ENCODE data around the gene IRX3.

DNA sequence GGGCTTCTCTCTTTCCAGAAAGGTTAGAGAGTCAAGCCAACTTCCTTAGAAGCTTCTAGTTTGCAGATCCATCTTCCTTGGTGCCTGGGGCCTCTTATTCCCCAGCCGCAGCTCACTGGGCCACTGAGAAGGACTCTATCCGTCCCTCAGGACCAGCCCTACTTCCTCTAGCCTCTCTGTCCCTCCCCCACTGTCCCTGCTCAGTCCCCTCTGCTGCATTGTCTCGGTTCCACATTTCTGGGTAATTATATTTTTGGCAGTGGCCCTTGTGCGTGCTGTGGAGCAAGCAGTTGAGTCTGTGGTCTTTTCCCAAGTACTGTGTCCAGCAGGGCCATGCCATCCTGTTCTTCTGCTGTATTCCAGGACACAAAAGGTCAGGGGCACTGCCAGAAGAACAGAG is 17.8 kb downstream of the IRX3 start:
- no peak for TF ChIP-seq POLR2A (IDR thresholded peaks at IDR 0.05)
- TF ChIP-seq, protein P1, sequence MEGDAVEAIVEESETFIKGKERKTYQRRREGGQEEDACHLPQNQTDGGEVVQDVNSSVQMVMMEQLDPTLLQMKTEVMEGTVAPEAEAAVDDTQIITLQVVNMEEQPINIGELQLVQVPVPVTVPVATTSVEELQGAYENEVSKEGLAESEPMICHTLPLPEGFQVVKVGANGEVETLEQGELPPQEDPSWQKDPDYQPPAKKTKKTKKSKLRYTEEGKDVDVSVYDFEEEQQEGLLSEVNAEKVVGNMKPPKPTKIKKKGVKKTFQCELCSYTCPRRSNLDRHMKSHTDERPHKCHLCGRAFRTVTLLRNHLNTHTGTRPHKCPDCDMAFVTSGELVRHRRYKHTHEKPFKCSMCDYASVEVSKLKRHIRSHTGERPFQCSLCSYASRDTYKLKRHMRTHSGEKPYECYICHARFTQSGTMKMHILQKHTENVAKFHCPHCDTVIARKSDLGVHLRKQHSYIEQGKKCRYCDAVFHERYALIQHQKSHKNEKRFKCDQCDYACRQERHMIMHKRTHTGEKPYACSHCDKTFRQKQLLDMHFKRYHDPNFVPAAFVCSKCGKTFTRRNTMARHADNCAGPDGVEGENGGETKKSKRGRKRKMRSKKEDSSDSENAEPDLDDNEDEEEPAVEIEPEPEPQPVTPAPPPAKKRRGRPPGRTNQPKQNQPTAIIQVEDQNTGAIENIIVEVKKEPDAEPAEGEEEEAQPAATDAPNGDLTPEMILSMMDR (IDR thresholded peaks at IDR 0.05), result no peak
